Astrocyte of the cerebellum (primary cell): Measurements from ENCODE around the gene WDR46.

Source experiments
- DNase-seq: peaks from one replicate; pipeline ENCODE4 v3.0.0-alpha.2; 2011; ENCODE audit warnings: low read depth
- H3K4me3 ChIP-seq: 2 replicates; pipeline ENCODE4 v1.5.1; 2011; ENCODE audit warnings: mild to moderate bottlenecking, low read depth, low read length, moderate library complexity
- in situ Hi-C: cut with HindIII; loops from 2 replicates; pipeline ENCODE4 v1.10.0; 2017; ENCODE audit warnings: low sequenced_read_pairs
- TF ChIP-seq, protein P1 (sequence below): IDR thresholded peaks from 2 replicates; pipeline ENCODE4 v1.5.1; 2012; ENCODE audit warnings: low read length, low read depth, moderate library complexity, mild to moderate bottlenecking; ENCODE audit errors: missing control alignments

WDR46 gene

DNA sequence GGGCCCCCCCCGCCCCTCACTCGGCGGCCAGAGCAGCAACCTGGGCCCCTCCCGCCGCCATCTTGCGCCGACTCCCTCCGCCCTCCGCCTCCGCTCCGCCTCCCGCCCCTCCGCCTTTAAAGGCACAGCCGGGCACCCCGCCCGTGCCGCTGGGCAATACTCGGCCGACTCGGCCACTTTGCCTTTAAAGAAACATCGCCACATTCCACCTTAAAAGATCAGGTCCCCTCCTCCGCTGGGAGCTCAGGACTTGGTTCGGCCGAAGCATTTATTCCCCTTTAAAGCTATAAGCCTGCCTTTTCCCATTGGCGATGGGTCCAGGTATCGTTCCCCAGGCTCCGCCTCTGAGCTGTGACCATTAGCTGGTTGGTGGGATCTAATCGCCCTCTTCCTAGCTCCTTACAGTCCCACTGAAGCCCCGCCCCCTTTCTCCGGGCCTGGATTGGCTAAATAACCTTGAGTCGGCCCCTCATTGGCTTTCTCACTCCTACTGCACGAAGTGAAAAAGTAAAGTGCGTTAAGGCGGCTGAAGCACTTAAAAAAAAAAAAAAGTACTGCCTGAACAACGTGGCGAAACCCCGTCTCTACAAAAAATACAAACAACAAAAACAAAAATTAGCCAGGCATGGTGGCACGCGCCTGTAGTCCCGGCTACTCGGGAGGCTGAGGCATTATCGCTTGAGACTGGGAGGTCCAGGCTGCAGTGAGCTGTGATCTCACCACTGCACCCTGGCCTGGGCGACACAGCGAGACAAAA is 28.8 kb upstream of the WDR46 start, which contains the start of gene ZBTB22:
ZBTB22 (minus strand) TSS at position 76 of the 757 bp plus-strand sequence. CDS start 828 bp downstream, outside the sequence.
- peak; percentile 99 for DNase-seq
- in situ Hi-C loops = no loop called here
- TF ChIP-seq, protein P1, sequence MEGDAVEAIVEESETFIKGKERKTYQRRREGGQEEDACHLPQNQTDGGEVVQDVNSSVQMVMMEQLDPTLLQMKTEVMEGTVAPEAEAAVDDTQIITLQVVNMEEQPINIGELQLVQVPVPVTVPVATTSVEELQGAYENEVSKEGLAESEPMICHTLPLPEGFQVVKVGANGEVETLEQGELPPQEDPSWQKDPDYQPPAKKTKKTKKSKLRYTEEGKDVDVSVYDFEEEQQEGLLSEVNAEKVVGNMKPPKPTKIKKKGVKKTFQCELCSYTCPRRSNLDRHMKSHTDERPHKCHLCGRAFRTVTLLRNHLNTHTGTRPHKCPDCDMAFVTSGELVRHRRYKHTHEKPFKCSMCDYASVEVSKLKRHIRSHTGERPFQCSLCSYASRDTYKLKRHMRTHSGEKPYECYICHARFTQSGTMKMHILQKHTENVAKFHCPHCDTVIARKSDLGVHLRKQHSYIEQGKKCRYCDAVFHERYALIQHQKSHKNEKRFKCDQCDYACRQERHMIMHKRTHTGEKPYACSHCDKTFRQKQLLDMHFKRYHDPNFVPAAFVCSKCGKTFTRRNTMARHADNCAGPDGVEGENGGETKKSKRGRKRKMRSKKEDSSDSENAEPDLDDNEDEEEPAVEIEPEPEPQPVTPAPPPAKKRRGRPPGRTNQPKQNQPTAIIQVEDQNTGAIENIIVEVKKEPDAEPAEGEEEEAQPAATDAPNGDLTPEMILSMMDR = no peak
- peak within 1 kb of the TSS; percentile 51 for H3K4me3 ChIP-seq

DNA sequence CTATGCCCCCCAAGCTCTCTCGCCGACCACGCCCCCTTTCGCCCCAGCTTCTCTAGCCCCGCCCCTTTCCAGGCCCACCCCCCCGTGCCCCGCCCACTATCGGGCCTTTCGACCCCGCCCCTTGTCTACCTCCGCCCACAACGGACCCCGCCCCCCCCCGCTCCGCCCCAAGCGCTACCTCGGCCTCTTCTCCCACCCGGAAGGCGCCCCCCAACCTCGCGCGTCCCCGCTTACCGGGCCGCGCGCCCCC is 28.3 kb upstream of the WDR46 start:
- in situ Hi-C loops = no loop called here
- peak overlapping the region; percentile 51 for H3K4me3 ChIP-seq
- TF ChIP-seq, protein P1 = no peak
- no peak for DNase-seq

DNA sequence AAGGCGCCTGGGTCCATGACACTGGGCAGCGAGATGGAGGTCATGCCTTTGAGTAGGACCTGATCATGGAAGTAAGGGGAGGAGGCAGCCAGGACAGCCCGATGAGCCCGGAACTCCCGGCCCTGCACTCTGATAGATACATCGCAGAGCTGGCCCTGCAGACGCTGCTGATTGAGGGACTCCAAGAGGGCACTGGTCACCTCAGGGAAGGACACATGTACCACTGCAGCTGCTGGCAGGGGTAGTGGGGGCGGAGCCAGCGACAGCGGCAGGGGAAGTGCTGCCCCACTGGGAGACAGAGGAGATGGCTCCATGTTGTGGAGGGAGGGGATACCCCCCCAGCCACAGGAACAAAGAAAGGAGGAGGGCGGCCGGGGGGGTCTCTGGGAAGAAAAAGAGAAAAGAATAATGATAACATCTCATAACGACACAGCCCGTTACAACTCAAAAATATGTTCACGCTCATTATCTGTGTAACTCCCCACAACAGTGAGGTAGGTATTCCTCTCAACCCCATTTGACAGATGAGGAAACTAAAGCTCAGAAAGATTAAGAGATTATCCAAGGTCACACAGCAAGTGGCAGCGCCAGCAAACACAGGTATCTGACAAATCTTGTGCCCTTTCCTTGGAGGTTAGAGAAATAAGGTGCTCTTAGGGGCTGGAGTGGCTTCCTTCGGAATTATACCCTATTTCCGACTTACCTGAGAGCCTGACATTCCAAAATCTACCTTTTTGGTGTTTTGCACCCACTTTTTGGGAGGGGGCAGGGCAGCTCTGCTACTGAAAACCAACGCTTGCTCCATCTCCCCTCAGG is 27.8 kb upstream of the WDR46 start:
- in situ Hi-C loops = no loop called here
- no peak for DNase-seq
- TF ChIP-seq, protein P1 = no peak
- peak overlapping the region; percentile 51 for H3K4me3 ChIP-seq

DNA sequence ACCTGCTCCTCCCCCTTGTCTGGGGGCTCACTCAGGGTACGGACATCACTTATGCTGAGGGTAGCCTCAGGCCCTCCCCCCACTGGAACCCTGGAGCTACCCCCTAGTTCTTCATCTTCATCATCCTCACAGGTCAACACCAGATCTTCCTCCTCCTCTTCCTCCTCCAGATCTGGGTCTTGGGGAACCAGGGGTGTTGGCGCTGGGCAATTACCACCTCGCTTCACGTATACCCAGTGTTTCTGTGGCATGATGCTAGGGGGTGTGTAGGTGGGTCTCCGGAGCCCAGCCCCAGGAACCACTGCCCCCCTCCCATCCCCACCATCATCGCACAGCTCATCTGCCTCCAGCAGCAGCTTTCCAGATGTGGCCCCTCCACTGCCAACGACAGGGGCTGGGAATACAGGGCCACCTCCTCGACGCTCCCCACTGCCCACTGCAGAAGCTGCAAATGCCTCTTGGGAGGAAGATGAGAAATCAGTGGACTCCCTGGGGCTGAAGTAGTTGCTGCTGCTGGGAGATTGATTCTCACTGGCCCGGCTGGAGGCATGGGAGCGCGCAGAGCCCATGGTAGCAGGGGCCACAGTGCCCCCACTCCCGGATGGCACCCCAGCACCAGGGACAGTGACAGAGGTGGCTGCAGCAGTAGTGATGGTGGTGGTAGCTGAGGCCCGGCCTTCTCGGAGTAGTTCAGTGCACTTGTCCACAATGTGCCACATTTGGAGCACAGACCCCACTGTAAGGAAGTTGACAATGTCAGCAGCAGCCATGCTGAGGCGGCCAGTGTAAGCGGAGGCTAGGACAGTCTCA is 27.0 kb upstream of the WDR46 start:
- TF ChIP-seq, protein P1 = no peak
- DNase-seq = no peak
- in situ Hi-C loops = no loop called here
- no peak overlapping the region for H3K4me3 ChIP-seq

DNA sequence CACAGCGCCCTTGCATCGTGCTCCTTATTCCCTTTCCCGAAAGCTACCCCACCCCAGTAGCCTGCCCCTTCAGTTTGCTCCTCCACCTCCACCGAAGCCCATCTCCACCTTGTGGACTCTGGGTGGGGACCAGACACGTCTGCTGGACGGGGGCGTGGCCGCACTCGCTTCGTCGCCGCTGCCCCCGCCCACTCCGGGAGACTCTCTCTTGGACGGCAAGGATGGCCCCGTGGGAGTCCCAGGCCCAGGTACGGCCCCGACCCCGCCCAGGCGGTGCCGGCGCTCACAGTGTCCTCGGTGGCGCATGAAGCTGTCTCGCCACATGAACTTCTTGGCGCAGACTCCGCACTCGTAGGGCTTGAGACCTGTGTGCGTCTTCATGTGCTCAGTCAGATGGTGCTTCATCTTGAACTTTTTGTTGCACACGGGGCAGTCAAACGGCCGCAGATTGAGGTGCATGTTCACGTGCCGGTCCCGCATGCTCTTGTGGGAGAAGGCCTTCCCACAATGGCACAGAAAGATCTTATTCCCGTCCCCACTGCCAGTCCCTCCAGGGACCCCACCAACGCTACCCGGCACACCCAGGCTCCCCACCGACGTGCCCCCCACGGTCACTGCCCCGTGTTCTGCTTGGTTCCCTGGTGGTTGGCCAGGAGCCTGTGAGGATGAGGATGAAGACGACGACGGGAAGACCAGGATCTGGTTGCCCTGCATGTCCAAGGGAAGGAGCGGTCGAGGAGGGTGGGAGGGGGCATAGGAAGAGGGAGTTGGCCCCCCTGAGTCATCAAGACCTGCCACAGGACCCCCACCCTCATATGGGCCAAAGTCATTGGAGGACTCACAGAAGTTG is 26.1 kb upstream of the WDR46 start:
- in situ Hi-C loops = no loop called here
- H3K4me3 ChIP-seq = peak overlapping the region; percentile 84
- DNase-seq = no peak
- TF ChIP-seq, protein P1 = no peak
